Measurements from ENCODE around the gene SND1.
A peak's percentile ranks its signal among the peaks of the same experiment; 100 is the strongest.

The SND1 gene

GRCh38 chr7:127900141-127900540 lies 248.1 kb downstream of the SND1 start:
- TF ChIP-seq FOXM1 (IDR thresholded peaks at IDR 0.05; ENCODE audit: borderline replicate concordance, low read depth) (no peak), YY1 (IDR thresholded peaks at IDR 0.05; ENCODE audit: low read depth) (no peak), RAD21 (IDR thresholded peaks at IDR 0.05; ENCODE audit: low read depth) (no peak)

- TF ChIP-seq, protein P1, sequence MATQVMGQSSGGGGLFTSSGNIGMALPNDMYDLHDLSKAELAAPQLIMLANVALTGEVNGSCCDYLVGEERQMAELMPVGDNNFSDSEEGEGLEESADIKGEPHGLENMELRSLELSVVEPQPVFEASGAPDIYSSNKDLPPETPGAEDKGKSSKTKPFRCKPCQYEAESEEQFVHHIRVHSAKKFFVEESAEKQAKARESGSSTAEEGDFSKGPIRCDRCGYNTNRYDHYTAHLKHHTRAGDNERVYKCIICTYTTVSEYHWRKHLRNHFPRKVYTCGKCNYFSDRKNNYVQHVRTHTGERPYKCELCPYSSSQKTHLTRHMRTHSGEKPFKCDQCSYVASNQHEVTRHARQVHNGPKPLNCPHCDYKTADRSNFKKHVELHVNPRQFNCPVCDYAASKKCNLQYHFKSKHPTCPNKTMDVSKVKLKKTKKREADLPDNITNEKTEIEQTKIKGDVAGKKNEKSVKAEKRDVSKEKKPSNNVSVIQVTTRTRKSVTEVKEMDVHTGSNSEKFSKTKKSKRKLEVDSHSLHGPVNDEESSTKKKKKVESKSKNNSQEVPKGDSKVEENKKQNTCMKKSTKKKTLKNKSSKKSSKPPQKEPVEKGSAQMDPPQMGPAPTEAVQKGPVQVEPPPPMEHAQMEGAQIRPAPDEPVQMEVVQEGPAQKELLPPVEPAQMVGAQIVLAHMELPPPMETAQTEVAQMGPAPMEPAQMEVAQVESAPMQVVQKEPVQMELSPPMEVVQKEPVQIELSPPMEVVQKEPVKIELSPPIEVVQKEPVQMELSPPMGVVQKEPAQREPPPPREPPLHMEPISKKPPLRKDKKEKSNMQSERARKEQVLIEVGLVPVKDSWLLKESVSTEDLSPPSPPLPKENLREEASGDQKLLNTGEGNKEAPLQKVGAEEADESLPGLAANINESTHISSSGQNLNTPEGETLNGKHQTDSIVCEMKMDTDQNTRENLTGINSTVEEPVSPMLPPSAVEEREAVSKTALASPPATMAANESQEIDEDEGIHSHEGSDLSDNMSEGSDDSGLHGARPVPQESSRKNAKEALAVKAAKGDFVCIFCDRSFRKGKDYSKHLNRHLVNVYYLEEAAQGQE (IDR thresholded peaks at IDR 0.05; ENCODE audit: low read depth) = no peak
- TF ChIP-seq TAF1 (IDR thresholded peaks at IDR 0.05; ENCODE audit: low read depth) = no peak
- TF ChIP-seq MAX (IDR thresholded peaks at IDR 0.05) = no peak
- no peak for TF ChIP-seq NFIC (IDR thresholded peaks at IDR 0.05)
- TF ChIP-seq EP300 (IDR thresholded peaks at IDR 0.05; ENCODE audit: borderline replicate concordance) = no peak
- no peak for TF ChIP-seq EGR1 (IDR thresholded peaks at IDR 0.05)
- no peak for TF ChIP-seq RAD21 (IDR thresholded peaks at IDR 0.05; ENCODE audit: low read depth)
- TF ChIP-seq YY1 (IDR thresholded peaks at IDR 0.05; ENCODE audit: low read depth) = no peak
- TF ChIP-seq CREB1 (IDR thresholded peaks at IDR 0.05; ENCODE audit: low read depth) = no peak
Observed at GRCh38 chr7:127900732-127901685, 249.0 kb downstream of the SND1 start.

DNA sequence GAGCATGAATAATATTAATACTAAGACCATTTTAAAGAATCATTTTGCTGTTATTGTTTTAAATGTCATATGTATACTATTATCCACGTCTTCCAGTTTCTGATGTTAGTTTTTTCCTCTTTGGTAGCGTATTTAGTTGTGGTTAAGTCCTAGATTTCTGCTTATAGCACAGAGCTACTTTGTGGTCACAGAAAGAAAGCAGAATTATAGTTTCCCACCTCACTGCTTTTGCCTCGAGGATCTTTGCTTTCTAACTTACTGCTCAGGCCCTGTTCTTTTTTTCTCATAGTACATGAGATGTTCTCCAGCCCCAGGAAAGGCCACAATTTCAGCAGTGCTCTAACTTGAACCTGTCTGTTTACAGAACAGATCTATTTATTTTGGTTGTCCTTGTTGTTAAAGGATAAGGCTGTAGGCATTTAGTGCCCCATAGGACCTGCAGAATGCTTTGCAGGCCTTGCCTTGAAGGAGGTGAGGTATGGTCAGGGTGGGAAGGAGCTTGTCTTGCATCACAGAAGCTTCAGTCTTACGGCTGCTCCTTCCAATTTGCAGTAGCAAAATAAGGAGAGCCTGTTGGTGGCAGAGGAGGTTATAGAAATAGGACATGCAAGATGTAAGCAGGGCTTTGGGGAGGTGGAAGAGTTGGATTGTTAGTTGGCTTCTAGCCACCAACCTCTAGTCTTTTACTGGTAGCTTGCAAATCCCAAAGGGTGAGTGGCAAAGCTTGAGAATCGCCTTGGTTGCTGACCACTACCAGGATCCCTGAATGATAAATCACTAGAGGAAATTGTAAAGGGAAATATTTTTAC lies 250.1 kb downstream of the SND1 start:
- TF ChIP-seq YY1 (IDR thresholded peaks at IDR 0.05; ENCODE audit: low read depth) (no peak), CEBPB (IDR thresholded peaks at IDR 0.05) (no peak), NFIC (IDR thresholded peaks at IDR 0.05) (no peak), ZBTB7A (IDR thresholded peaks at IDR 0.05; ENCODE audit: low read depth) (no peak), EP300 (IDR thresholded peaks at IDR 0.05; ENCODE audit: borderline replicate concordance) (no peak), RAD21 (IDR thresholded peaks at IDR 0.05; ENCODE audit: low read depth) (no peak), TAF1 (IDR thresholded peaks at IDR 0.05; ENCODE audit: low read depth) (no peak), USF1 (IDR thresholded peaks at IDR 0.05) (no peak), TEAD4 (IDR thresholded peaks at IDR 0.05) (no peak), CREB1 (IDR thresholded peaks at IDR 0.05; ENCODE audit: low read depth) (no peak), EGR1 (IDR thresholded peaks at IDR 0.05) (no peak), TCF12 (IDR thresholded peaks at IDR 0.05; ENCODE audit: low read depth) (no peak), FOXM1 (IDR thresholded peaks at IDR 0.05; ENCODE audit: borderline replicate concordance, low read depth) (no peak), MAX (IDR thresholded peaks at IDR 0.05) (no peak)
- TF ChIP-seq, protein P1 (IDR thresholded peaks at IDR 0.05; ENCODE audit: low read depth) = no peak

DNA sequence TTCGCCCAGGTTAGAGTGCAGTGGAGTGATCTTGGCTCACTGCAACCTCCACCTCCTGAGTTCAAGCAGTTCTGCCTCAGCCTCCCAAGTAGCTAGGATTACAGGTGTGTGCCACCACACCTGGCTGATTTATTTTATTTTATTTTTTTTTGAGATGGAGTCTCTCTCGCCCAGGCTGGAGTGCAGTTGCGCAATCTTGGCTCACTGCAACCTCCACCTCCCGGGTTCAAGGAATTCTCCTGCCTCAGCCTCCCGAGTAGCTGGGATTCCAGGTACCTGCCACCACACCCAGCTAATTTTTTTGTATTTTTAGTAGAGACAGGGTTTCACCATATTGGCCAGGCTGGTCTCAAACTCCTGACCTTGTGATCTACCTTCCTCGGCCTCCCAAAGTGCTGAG lies 250.8 kb downstream of the SND1 start:
- TF ChIP-seq CEBPB (IDR thresholded peaks at IDR 0.05) = peak; percentile 80

DNA sequence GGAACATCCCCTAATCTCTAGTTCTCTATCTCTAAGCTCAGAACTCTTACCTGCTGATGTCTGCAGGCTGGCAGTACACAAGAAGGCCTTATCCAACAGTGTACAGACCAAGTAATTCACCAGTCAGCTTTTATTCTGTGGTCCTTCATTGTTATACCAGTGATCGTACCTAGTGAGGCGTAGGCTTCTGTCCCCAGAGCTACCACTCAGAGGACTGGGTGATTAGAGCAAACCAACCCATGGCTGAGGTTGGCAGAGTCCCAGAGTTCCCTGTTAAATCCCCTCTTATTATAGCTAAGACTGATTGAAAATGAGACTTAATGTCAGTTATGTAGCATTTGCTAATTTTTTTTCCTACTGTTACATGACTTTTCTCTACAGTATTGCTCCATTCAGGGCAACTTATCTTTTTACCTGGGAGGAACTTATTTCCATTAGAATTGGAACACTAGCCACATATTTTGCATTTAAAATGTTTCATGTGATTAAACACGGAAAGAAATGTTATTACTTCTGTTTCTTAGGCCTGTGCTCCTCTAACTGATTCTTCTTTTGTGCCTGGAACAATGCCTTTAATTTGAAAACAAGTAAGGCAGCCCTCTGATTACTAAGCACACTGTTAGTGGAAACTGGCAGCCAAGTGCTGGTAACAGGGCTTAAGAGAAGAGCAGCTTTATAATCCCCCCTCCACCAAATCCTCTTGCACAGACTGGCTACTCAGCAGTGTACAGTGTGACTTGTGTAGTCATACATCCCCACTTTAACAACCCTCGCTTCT lies 252.1 kb downstream of the SND1 start:
- TF ChIP-seq TEAD4 (IDR thresholded peaks at IDR 0.05) = no peak
- TF ChIP-seq EP300 (IDR thresholded peaks at IDR 0.05; ENCODE audit: borderline replicate concordance) = no peak
- TF ChIP-seq EGR1 (IDR thresholded peaks at IDR 0.05) = no peak
- TF ChIP-seq TCF12 (IDR thresholded peaks at IDR 0.05; ENCODE audit: low read depth) = no peak
- TF ChIP-seq RAD21 (IDR thresholded peaks at IDR 0.05; ENCODE audit: low read depth) = no peak
- no peak for TF ChIP-seq TAF1 (IDR thresholded peaks at IDR 0.05; ENCODE audit: low read depth)
- TF ChIP-seq CEBPB (IDR thresholded peaks at IDR 0.05) = no peak
- TF ChIP-seq ZBTB7A (IDR thresholded peaks at IDR 0.05; ENCODE audit: low read depth) = no peak
- no peak for TF ChIP-seq FOXM1 (IDR thresholded peaks at IDR 0.05; ENCODE audit: borderline replicate concordance, low read depth)
- TF ChIP-seq YY1 (IDR thresholded peaks at IDR 0.05; ENCODE audit: low read depth) = no peak
- TF ChIP-seq CREB1 (IDR thresholded peaks at IDR 0.05; ENCODE audit: low read depth) = no peak
- TF ChIP-seq NFIC (IDR thresholded peaks at IDR 0.05) = no peak
- no peak for TF ChIP-seq MAX (IDR thresholded peaks at IDR 0.05)
- no peak for TF ChIP-seq USF1 (IDR thresholded peaks at IDR 0.05)
- TF ChIP-seq, protein P1 (IDR thresholded peaks at IDR 0.05; ENCODE audit: low read depth) = no peak

All from Ishikawa (cell line).